Panc1 (cell line): ENCODE data around the gene MGAT5. TPM values are rescaled to one million over a fixed set of nuclear protein-coding genes. Genes with fewer than 3 reads are reported as not detected.

Source experiments
- ATAC-seq: fragments of 200-7000 bp; cut with Tn5 transposase; 2 replicates; pipeline ENCODE4 v1.9.1; 2020; ENCODE audit warnings: mild to moderate bottlenecking, moderate library complexity
- BruUV-seq: library from RNA; stranded (reverse); fragments of 400-500 nt; replicated peaks from 2 replicates; lab custom pipeline; 2021; lab: Mats Ljungman, UMichigan
- CTCF ChIA-PET: fragments of 300-600 bp; sonication (Branson Sonifier 250); formaldehyde crosslinking; loops from one replicate; lab custom pipeline; 2022; ENCODE audit warnings: antibody characterized with exemption; lab: Charles Lee
- POLR2A ChIA-PET: fragments of 300-600 bp; sonication (Branson Sonifier 250); formaldehyde crosslinking; loops from one replicate; lab custom pipeline; 2022; ENCODE audit warnings: antibody characterized with exemption; lab: Charles Lee
- DNase-seq: peaks from one replicate; pipeline ENCODE4 v3.0.0-alpha.2; 2010; ENCODE audit warnings: low read depth, low spot score
- H3K27ac ChIP-seq: 2 replicates; pipeline ENCODE4 v1.5.1; 2011; ENCODE audit warnings: mild to moderate bottlenecking, low read length, inconsistent platforms
- H3K27me3 ChIP-seq: fragments of 200-500 bp; sonication (Bioruptor generic); 2 replicates; pipeline ENCODE4 v1.6.0; 2014; ENCODE audit warnings: low read length, inconsistent platforms; ENCODE audit not compliant: control insufficient read depth, insufficient read depth
- H3K36me3 ChIP-seq: fragments of 200-500 bp; sonication (Bioruptor generic); 2 replicates; pipeline ENCODE4 v1.5.1; 2014; ENCODE audit warnings: inconsistent platforms, mild to moderate bottlenecking, low read length, moderate library complexity; ENCODE audit not compliant: control insufficient read depth, insufficient read depth
- H3K4me1 ChIP-seq: 2 replicates; pipeline ENCODE4 v1.5.1; 2011; ENCODE audit warnings: inconsistent platforms, mild to moderate bottlenecking, low read length, moderate library complexity; ENCODE audit not compliant: control insufficient read depth, insufficient read depth
- H3K4me3 ChIP-seq, 2 experiments: 2 replicates each; pipeline ENCODE4 v1.5.1; 2011 to 2012; ENCODE audit warnings: low read depth in 2 of 2, low read length in 2 of 2, mild to moderate bottlenecking in 2 of 2, inconsistent platforms in 1 of 2, moderate library complexity in 1 of 2
- H3K9me3 ChIP-seq: fragments of 200-500 bp; sonication (Bioruptor generic); 2 replicates; pipeline ENCODE4 v1.5.1; 2014; ENCODE audit warnings: low read depth, mild to moderate bottlenecking, inconsistent platforms, low read length, moderate library complexity; ENCODE audit not compliant: control insufficient read depth, insufficient read depth
- POLR2AphosphoS5 ChIP-seq: IDR thresholded peaks from 2 replicates; pipeline ENCODE4 v1.6.1; 2012; ENCODE audit warnings: mild to moderate bottlenecking, low read depth, low read length, moderate library complexity
- SIN3A ChIP-seq: IDR thresholded peaks from 2 replicates; pipeline ENCODE4 v1.6.1; 2012; ENCODE audit warnings: low read depth, mild to moderate bottlenecking, low read length, moderate library complexity, borderline replicate concordance; ENCODE audit not compliant: insufficient read depth
- TCF7L2 ChIP-seq: IDR thresholded peaks from 2 replicates; pipeline ENCODE4 v1.6.1; 2011; ENCODE audit warnings: mild to moderate bottlenecking, low read depth, low read length, inconsistent platforms
- in situ Hi-C: cut with HindIII; loops from 2 replicates; pipeline ENCODE4 v1.10.0; 2016; ENCODE audit warnings: low sequenced_read_pairs, low pct_unique_long_range_greater_than_20kb
- intact Hi-C: fragments of 100-400 bp; cut with micrococcal nuclease; formaldehyde crosslinking; loops from one replicate; pipeline ENCODE4 v1.10.0; 2022; ENCODE audit not compliant: unreplicated experiment
- total RNA-seq: library from RNA; stranded (reverse); gene quantifications from one replicate; pipeline ENCODE4 v1.2.1, GENCODE V29; 2021; ENCODE audit not compliant: unreplicated experiment
- TF ChIP-seq, protein P1 (sequence below), 2 experiments: IDR thresholded peaks; 2 replicates each; pipeline ENCODE4 v1.6.1; 2011 to 2012; ENCODE audit warnings: low read depth in 2 of 2, control low read depth in 1 of 2, low read length in 1 of 2, mild to moderate bottlenecking in 1 of 2, moderate library complexity in 1 of 2; ENCODE audit not compliant: insufficient read depth in 1 of 2
- TF ChIP-seq, protein P2 (sequence below): fragments of 450-650 bp; IDR thresholded peaks from 2 replicates; pipeline ENCODE4 v1.5.1; 2017; ENCODE audit warnings: mild to moderate bottlenecking

Gene MGAT5
- total RNA-seq, 1 experiment from 2014 or later: 22.1 TPM

DNA sequence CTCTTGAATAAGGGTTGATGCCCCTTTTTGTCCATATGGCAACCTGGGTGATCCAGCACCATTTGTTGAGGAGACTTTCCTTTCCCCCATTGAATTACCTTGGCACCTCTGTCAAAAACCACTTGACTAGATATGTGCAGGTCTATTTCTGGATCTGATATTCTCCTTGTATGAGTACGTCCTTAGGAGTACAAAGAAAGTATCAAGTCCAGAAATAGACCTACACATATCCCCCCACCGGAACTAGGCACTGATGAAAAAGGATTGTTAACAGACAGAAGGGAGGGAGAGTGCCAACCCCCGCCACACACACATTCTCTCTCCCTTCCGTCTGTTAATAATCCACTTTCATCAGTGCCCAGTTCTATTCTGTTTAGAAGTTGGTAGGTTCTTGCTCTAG is 239.9 kb downstream of the MGAT5 start:
- no TSS peak for BruUV-seq
- Histone ChIP-seq H3K27ac (no peak overlapping the region), H3K4me1 (peaks cover 5% of the 10 kb centered on the region; the same call in 1 of the 2 replicates), H3K27me3 (peaks cover 11% of the 10 kb centered on the region), H3K4me3 (no peak overlapping the region), H3K36me3 (no peaks in the 10 kb centered on the region), H3K9me3 (no peaks in the 10 kb centered on the region)
- DNase-seq: no peak
- ATAC-seq: no peak
- ChIA-PET CTCF (no interaction called here), POLR2A (no interaction called here)
- in situ Hi-C loops: no loop called here
- intact Hi-C loops: no loop called here
- TF ChIP-seq, protein P1, sequence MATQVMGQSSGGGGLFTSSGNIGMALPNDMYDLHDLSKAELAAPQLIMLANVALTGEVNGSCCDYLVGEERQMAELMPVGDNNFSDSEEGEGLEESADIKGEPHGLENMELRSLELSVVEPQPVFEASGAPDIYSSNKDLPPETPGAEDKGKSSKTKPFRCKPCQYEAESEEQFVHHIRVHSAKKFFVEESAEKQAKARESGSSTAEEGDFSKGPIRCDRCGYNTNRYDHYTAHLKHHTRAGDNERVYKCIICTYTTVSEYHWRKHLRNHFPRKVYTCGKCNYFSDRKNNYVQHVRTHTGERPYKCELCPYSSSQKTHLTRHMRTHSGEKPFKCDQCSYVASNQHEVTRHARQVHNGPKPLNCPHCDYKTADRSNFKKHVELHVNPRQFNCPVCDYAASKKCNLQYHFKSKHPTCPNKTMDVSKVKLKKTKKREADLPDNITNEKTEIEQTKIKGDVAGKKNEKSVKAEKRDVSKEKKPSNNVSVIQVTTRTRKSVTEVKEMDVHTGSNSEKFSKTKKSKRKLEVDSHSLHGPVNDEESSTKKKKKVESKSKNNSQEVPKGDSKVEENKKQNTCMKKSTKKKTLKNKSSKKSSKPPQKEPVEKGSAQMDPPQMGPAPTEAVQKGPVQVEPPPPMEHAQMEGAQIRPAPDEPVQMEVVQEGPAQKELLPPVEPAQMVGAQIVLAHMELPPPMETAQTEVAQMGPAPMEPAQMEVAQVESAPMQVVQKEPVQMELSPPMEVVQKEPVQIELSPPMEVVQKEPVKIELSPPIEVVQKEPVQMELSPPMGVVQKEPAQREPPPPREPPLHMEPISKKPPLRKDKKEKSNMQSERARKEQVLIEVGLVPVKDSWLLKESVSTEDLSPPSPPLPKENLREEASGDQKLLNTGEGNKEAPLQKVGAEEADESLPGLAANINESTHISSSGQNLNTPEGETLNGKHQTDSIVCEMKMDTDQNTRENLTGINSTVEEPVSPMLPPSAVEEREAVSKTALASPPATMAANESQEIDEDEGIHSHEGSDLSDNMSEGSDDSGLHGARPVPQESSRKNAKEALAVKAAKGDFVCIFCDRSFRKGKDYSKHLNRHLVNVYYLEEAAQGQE (IDR thresholded peaks at IDR 0.05; ENCODE audit: insufficient read depth in 1 of 2, low read depth in 2 of 2, low read length in 1 of 2): no peak
- TF ChIP-seq, protein P2, sequence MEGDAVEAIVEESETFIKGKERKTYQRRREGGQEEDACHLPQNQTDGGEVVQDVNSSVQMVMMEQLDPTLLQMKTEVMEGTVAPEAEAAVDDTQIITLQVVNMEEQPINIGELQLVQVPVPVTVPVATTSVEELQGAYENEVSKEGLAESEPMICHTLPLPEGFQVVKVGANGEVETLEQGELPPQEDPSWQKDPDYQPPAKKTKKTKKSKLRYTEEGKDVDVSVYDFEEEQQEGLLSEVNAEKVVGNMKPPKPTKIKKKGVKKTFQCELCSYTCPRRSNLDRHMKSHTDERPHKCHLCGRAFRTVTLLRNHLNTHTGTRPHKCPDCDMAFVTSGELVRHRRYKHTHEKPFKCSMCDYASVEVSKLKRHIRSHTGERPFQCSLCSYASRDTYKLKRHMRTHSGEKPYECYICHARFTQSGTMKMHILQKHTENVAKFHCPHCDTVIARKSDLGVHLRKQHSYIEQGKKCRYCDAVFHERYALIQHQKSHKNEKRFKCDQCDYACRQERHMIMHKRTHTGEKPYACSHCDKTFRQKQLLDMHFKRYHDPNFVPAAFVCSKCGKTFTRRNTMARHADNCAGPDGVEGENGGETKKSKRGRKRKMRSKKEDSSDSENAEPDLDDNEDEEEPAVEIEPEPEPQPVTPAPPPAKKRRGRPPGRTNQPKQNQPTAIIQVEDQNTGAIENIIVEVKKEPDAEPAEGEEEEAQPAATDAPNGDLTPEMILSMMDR: no peak
- no peak for TF ChIP-seq TCF7L2
- TF ChIP-seq POLR2AphosphoS5: no peak
- TF ChIP-seq SIN3A: no peak

GRCh38 chr2:134498654-134499053 is 244.8 kb downstream of the MGAT5 start:
- in situ Hi-C loops (no loop called here), intact Hi-C loops (no loop called here)
- TF ChIP-seq SIN3A: no peak
- TF ChIP-seq, protein P1 (IDR thresholded peaks at IDR 0.05; ENCODE audit: insufficient read depth in 1 of 2, low read depth in 2 of 2, low read length in 1 of 2): no peak
- ChIA-PET POLR2A (no interaction called here), CTCF (no interaction called here)
- H3K4me1 ChIP-seq: no peaks in the 10 kb centered on the region
- DNase-seq (no peak), ATAC-seq (no peak)
- H3K9me3 ChIP-seq: no peaks in the 10 kb centered on the region
- no peak overlapping the region for H3K4me3 ChIP-seq
- no peak overlapping the region for H3K27ac ChIP-seq
- no TSS peak for BruUV-seq
- H3K36me3 ChIP-seq: no peaks in the 10 kb centered on the region
- no peaks in the 10 kb centered on the region; the same call in none of the 2 replicates for H3K27me3 ChIP-seq
